ENCODE measurements around the gene RPL3. TPM values are rescaled to one million over a fixed set of nuclear protein-coding genes. Genes with fewer than 3 reads are reported as not detected.

The RPL3 gene
- total RNA-seq, 1 donor from 2014 or later, result 355 TPM

GRCh38 chr22:39292561-39293074, 26.8 kb downstream of the RPL3 start:
- intact Hi-C loops (cut with DNase I), result loop anchor here (5.0 kb wide), 1 partner anchor 50 kb away; the partner anchor contains the start of gene PDGFB
- ATAC-seq (peak; percentile 83), DNase-seq (ENCODE audit: missing footprints) (peak; percentile 95)

- DNase-seq (ENCODE audit: missing footprints) (peak; percentile 37), ATAC-seq (no peak)
- intact Hi-C loops (cut with DNase I), result loop anchor here (5.0 kb wide), 1 partner anchor 50 kb away; the partner anchor contains the start of gene PDGFB
Measured at GRCh38 chr22:39292031-39292462, 27.4 kb downstream of the RPL3 start.

GRCh38 chr22:39291523-39291922, 27.9 kb downstream of the RPL3 start:
- intact Hi-C loops (cut with DNase I), result loop anchor here (5.0 kb wide), 1 partner anchor 49 kb away; the partner anchor contains the start of gene PDGFB
- DNase-seq (ENCODE audit: missing footprints) (peak; percentile 45), ATAC-seq (no peak)

GRCh38 chr22:39290724-39291161, 28.7 kb downstream of the RPL3 start:
- intact Hi-C loops (cut with DNase I), result loop anchor here (5.0 kb wide), 1 partner anchor 48 kb away; the partner anchor contains the start of gene PDGFB
- peak; percentile 78 for ATAC-seq
- DNase-seq (ENCODE audit: missing footprints), result peak; percentile 86

GRCh38 chr22:39289975-39290720, 29.3 kb downstream of the RPL3 start:
- ATAC-seq (no peak), DNase-seq (ENCODE audit: missing footprints) (peak; percentile 20)
- intact Hi-C loops (cut with DNase I), result loop anchor here (5.0 kb wide), 1 partner anchor 48 kb away; the partner anchor contains the start of gene PDGFB

DNA sequence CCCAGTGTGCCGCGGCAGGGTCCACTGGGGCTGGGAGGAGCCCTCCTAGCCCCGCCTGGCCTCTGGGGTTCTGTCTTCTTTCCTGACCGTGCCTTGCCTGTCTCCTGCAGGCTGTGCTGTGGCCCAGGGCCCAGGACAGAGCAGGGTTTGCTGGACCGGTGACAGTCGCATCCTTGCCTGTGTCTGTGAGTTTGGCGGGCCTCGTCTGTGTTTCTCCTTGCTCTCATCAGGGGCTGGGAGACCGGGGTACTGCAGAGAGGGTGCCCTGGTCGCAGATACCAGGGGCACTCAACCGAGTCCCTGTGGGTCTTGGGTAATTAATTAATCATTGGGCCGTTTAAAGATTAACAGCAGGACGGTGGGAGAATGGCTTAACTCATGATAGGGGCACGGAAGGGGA, 29.9 kb downstream of the RPL3 start:
- DNase-seq (ENCODE audit: missing footprints) (peak; percentile 11), ATAC-seq (no peak)
- intact Hi-C loops (cut with DNase I), result no loop called here

- no peak for ATAC-seq
- peak; percentile 18 for DNase-seq (ENCODE audit: missing footprints)
- intact Hi-C loops (cut with DNase I), result no loop called here
Measured at GRCh38 chr22:39288135-39288898, 31.1 kb downstream of the RPL3 start.

DNA sequence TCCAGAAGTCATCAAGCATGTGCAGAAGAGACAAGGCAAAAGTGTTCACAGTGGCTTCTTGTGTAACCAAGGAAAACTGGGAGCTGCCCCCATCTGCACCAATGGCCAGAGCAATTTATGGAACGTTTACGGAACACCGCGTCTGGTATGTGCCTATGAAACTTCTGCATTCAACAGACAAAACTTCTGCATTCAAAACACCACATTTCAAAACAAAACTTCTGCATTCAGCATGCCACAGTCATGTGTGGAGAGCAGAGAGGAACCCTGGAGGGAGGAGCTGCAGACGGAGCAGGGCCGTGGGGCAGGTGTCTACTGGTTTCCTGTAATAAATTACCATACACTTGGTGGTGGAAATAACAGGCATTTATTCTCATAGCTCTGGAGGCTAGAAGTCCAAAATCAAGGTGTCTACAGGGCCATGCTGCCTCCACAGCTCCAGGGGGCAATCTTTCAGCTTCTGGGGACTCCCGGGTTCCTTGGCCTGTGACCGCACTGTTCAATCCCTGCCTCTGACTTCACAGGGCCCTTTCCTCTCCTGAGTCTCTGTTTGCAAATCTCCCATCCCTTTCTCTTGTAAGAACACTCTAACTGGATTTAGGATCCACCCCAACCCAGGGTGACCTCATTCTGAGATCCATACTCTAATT, 32.2 kb downstream of the RPL3 start:
- DNase-seq (ENCODE audit: missing footprints) (peak; percentile 50), ATAC-seq (peak; percentile 24)
- intact Hi-C loops (cut with DNase I), result no loop called here

GRCh38 chr22:39284983-39285382, 34.4 kb downstream of the RPL3 start:
- peak; percentile 32 for DNase-seq (ENCODE audit: missing footprints)
- no peak for ATAC-seq
- intact Hi-C loops (cut with DNase I), result no loop called here

DNA sequence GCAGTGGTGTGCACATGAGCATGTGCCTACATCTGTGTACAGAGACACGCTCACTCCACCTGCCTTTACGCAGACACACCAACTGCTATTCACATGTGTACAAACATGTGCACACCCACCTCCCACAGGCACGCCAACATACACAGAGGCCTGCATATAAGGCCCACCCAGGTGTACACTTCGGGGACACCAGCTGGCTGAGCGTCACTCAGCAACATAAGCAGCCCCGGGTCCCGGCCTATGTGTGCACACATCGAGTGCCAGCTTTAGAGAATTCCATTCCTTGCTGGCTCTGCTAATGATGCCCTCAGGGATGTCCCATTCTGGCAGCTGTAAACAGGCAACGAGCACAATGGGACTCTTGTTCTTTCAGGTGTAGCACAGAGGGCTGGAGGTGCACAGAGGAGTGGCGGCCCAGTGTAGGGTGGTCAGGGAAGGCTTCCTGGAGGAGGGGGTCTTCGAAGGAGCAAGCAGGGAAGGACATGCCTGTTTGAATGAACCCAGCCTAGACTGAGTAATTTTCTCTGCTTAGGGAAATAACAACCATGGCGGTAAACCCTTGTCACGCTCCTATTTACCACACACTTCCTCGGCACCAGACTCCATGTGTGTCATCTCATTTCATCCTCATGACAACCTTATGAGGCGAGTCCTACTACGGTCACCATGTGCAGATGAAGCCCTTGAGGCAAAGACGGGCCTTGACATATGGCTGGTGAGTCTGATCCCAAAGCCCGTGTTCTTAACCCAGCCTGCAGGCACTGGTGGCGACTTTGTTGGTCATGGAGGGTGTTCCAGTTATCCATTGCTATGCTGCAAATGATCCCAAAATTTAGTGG, 35.1 kb downstream of the RPL3 start:
- ATAC-seq (no peak), DNase-seq (ENCODE audit: missing footprints) (peak; percentile 32)
- intact Hi-C loops (cut with DNase I), result no loop called here

- intact Hi-C loops (cut with DNase I), result no loop called here
Measured at GRCh38 chr22:39283322-39284141, 35.9 kb downstream of the RPL3 start.

GRCh38 chr22:39282645-39283321, 36.6 kb downstream of the RPL3 start:
- intact Hi-C loops (cut with DNase I), result no loop called here
- DNase-seq (ENCODE audit: missing footprints) (peak; percentile 66), ATAC-seq (peak; percentile 30)

More at GRCh38 chr22:39283322-39284141, 35.9 kb downstream of the RPL3 start:
- DNase-seq (ENCODE audit: missing footprints) (peak; percentile 83), ATAC-seq (peak; percentile 45)

DNA sequence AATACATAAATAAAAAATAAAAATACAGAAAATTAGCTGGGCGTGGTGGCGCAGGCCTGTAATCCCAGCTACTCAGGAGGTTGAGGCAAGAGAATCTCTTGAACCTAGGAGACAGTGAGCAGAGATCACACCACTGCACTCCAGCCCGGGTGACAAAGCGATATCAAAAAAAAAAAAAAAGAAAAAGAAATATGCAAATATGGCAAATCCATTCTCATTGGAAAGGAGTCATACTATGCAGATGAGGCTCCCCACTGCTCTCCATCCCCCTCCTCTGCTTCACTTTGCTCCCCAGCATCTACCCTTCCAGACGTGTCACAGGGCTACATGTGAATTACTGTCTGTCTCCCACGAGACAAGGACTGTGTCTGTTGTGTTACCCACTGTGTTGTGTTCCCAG, 38.3 kb downstream of the RPL3 start:
- no peak for ATAC-seq
- intact Hi-C loops (cut with DNase I), result no loop called here
- no peak for DNase-seq (ENCODE audit: missing footprints)

DNA sequence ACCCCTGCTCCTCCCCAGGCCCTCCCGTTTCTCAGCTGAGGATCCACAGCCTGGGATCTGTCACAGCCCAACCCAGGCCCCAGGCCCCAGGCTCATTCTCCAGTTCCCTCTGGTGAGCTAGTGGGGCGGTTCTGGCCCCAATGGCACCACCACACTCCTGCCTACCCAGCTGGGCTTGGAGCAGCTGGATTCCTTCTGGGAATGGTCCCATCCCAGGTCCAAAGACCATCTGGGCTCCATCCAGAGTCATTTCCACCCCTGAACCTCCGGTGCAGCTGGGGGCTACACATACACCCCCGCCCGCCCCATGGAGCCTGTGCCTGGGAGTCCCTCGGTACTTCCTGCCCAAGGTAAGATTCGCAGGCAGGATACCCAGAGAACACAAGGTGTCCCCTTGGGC, 39.2 kb downstream of the RPL3 start:
- ATAC-seq, result no peak
- no peak for DNase-seq (ENCODE audit: missing footprints)
- intact Hi-C loops (cut with DNase I), result no loop called here

DNA sequence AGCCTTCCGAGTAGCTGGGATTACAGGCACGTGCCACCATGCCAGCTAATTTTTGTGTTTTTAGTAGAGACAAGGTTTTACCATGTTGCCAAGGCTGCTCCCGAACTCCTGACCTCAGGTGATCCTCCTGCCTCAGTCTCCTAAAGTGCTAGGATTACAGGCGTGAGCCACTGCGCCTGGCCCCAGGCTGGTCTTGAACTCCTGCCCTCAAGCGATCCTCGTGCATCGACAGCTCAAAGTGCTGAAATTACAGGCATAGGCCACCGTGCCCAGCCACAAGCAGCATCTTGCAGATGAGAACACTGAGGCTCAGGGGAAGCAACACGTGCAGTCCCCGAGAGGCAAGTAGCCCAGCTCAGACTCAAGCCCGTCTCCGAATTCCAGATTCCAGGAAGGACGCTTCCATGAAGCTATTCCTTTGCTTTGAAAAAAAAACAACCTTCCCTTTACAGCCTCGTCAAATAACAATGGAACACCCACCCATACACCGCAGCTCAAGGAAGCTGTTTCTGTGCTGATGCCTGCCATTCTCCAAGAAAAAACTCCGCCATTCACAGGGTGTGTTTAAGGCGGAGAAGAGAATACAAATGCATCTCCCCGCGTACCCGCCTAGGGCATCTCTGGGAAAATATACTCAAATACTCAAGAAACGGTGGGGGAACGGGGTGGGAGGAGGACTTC, 40.1 kb downstream of the RPL3 start:
- ATAC-seq (no peak), DNase-seq (ENCODE audit: missing footprints) (peak; percentile 70)
- intact Hi-C loops (cut with DNase I), result loop anchor here (2.0 kb wide), 1 partner anchor 45 kb away; no protein-coding TSS in a partner anchor

GRCh38 chr22:39278040-39278439, 41.4 kb downstream of the RPL3 start:
- intact Hi-C loops (cut with DNase I), result loop anchor here (2.0 kb wide), 1 partner anchor 43 kb away; no protein-coding TSS in a partner anchor
- DNase-seq (ENCODE audit: missing footprints), result peak; percentile 78
- ATAC-seq, result peak; percentile 45

Data from Right ventricle myocardium inferior (tissue), 1 donor.